HepG2 (cell line): Measurements from ENCODE around the gene CDCA4.

Experiments used
- CC2D1A ChIP-seq: sonication (generic); formaldehyde crosslinking; IDR thresholded peaks from 2 replicates; pipeline ENCODE4 v1.8.1; 2023; ENCODE audit warnings: mild to moderate bottlenecking, missing genetic modification reagents
- HNF1A ChIP-seq, 2 experiments: sonication (generic) in 1 of 2; formaldehyde crosslinking in 1 of 2; IDR thresholded peaks; 2 replicates each; pipeline versions ENCODE4 v1.4.0 to v1.6.1; 2016 to 2020; ENCODE audit warnings: borderline replicate concordance in 1 of 2, low read depth in 1 of 2, mild to moderate bottlenecking in 1 of 2, missing genetic modification reagents in 1 of 2

DNA sequence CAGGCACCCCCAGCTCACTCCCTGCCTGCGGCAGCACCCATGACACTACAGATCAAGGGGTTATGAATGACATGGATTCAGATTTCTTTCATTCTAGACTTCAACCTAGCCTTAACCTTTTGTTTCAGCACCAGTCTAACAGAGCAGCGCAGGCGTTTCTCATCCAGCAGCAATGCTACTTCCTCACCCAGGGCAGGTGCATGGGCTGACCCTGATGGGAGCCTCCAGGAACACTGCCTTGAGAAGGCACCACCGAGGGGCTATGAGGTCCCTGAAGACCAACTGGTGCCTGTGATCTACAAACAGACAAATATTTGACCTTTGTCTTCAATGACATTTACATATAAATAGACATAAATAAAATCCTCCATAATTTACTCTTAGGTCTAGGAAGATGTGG, 10.8 kb downstream of the CDCA4 start:
- TF ChIP-seq CC2D1A (CRISPR knock-in tag) (no peak), HNF1A (IDR thresholded peaks at IDR 0.05; ENCODE audit: low read depth) (no peak), HNF1A (CRISPR knock-in tag; IDR thresholded peaks at IDR 0.05; ENCODE audit: borderline replicate concordance) (no peak)
